Liver (tissue), 3 donors: ENCODE data around the gene MUCL3.

ENCODE experiments used
- EGR1 ChIP-seq, 2 donors: IDR thresholded peaks; 2 replicates each; pipeline ENCODE4 v1.6.1; 2016 to 2018; ENCODE audit warnings: antibody characterized with exemption in 2 of 2, low read depth in 2 of 2
- FOXA1 ChIP-seq: IDR thresholded peaks from 2 replicates; pipeline ENCODE4 v1.6.1; 2016; ENCODE audit warnings: antibody characterized with exemption
- JUND ChIP-seq, 2 donors: IDR thresholded peaks; 2 replicates each; pipeline ENCODE4 v1.6.1; 2016; ENCODE audit warnings: antibody characterized with exemption in 2 of 2
- RAD21 ChIP-seq, 2 donors: IDR thresholded peaks; 2 replicates each; pipeline ENCODE4 v1.6.1; 2016; ENCODE audit warnings: antibody characterized with exemption in 2 of 2, mild to moderate bottlenecking in 2 of 2
- SP1 ChIP-seq: IDR thresholded peaks from 2 replicates; pipeline ENCODE4 v1.6.1; 2018; ENCODE audit warnings: antibody characterized with exemption, mild to moderate bottlenecking
- TAF1 ChIP-seq: conservative IDR thresholded peaks from 2 replicates; pipeline ENCODE4 v1.6.1; 2016; ENCODE audit warnings: antibody characterized with exemption, mild to moderate bottlenecking
- YY1 ChIP-seq: IDR thresholded peaks from 2 replicates; pipeline ENCODE4 v1.6.1; 2016; ENCODE audit warnings: antibody characterized with exemption, mild to moderate bottlenecking
- TF ChIP-seq, protein P1 (sequence below): fragments of 150-350 bp; IDR thresholded peaks from 2 replicates; pipeline ENCODE4 v1.5.1; 2017; ENCODE audit warnings: improper control_type of control experiment, low read depth, low read length; ENCODE audit not compliant: missing input control
- TF ChIP-seq, protein P2 (sequence below): IDR thresholded peaks from 2 replicates; pipeline ENCODE4 v1.6.1; 2016; ENCODE audit warnings: antibody characterized with exemption, mild to moderate bottlenecking
- TF ChIP-seq, protein P3 (sequence below): IDR thresholded peaks from 2 replicates; pipeline ENCODE4 v1.6.1; 2016; ENCODE audit warnings: antibody characterized with exemption
- donor health status: healthy.
- donor health status: healthy.

DNA sequence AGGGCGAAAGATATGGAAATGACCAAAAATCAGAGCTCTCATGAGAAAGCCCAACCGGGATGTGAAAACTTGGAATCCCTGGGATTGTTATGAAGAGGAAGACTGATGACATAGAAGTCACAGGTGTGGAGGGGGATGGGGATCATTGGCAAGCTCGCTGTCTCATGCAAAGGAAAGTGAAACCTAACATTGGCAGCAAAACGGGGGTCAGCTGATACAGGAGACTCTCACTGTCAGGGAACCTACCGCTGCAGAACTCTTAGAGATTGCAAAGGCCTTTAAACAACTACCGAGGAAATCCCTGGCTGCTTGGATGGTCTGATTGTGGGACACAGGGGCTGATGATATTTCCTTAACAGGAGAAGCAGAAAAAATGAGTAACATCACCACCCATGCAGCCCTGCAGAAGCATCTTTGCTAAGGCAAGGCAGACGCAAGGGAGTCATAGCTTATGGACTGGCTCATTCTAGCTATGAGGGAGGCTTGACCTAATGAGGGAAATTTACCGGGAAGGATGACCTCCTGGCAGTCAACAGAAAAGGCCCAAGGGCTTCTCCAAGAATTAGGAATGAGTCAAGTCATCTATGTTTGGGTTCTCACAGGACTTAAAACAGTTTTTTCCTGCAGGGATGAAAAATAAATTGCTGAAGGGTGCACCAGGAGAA lies 49.8 kb downstream of the MUCL3 start:
- TF ChIP-seq, protein P1, sequence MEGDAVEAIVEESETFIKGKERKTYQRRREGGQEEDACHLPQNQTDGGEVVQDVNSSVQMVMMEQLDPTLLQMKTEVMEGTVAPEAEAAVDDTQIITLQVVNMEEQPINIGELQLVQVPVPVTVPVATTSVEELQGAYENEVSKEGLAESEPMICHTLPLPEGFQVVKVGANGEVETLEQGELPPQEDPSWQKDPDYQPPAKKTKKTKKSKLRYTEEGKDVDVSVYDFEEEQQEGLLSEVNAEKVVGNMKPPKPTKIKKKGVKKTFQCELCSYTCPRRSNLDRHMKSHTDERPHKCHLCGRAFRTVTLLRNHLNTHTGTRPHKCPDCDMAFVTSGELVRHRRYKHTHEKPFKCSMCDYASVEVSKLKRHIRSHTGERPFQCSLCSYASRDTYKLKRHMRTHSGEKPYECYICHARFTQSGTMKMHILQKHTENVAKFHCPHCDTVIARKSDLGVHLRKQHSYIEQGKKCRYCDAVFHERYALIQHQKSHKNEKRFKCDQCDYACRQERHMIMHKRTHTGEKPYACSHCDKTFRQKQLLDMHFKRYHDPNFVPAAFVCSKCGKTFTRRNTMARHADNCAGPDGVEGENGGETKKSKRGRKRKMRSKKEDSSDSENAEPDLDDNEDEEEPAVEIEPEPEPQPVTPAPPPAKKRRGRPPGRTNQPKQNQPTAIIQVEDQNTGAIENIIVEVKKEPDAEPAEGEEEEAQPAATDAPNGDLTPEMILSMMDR: no peak
- TF ChIP-seq SP1 (no peak), TAF1 (no peak), EGR1 (IDR thresholded peaks at IDR 0.05; ENCODE audit: low read depth in 2 of 2) (no peak), RAD21 (IDR thresholded peaks at IDR 0.05) (no peak), JUND (IDR thresholded peaks at IDR 0.05) (no peak), YY1 (no peak), FOXA1 (no peak)
- TF ChIP-seq, protein P2, sequence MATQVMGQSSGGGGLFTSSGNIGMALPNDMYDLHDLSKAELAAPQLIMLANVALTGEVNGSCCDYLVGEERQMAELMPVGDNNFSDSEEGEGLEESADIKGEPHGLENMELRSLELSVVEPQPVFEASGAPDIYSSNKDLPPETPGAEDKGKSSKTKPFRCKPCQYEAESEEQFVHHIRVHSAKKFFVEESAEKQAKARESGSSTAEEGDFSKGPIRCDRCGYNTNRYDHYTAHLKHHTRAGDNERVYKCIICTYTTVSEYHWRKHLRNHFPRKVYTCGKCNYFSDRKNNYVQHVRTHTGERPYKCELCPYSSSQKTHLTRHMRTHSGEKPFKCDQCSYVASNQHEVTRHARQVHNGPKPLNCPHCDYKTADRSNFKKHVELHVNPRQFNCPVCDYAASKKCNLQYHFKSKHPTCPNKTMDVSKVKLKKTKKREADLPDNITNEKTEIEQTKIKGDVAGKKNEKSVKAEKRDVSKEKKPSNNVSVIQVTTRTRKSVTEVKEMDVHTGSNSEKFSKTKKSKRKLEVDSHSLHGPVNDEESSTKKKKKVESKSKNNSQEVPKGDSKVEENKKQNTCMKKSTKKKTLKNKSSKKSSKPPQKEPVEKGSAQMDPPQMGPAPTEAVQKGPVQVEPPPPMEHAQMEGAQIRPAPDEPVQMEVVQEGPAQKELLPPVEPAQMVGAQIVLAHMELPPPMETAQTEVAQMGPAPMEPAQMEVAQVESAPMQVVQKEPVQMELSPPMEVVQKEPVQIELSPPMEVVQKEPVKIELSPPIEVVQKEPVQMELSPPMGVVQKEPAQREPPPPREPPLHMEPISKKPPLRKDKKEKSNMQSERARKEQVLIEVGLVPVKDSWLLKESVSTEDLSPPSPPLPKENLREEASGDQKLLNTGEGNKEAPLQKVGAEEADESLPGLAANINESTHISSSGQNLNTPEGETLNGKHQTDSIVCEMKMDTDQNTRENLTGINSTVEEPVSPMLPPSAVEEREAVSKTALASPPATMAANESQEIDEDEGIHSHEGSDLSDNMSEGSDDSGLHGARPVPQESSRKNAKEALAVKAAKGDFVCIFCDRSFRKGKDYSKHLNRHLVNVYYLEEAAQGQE: no peak
- TF ChIP-seq, protein P3, sequence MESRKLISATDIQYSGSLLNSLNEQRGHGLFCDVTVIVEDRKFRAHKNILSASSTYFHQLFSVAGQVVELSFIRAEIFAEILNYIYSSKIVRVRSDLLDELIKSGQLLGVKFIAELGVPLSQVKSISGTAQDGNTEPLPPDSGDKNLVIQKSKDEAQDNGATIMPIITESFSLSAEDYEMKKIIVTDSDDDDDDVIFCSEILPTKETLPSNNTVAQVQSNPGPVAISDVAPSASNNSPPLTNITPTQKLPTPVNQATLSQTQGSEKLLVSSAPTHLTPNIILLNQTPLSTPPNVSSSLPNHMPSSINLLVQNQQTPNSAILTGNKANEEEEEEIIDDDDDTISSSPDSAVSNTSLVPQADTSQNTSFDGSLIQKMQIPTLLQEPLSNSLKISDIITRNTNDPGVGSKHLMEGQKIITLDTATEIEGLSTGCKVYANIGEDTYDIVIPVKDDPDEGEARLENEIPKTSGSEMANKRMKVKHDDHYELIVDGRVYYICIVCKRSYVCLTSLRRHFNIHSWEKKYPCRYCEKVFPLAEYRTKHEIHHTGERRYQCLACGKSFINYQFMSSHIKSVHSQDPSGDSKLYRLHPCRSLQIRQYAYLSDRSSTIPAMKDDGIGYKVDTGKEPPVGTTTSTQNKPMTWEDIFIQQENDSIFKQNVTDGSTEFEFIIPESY: no peak
